ENCODE measurements around the gene CTTNBP2NL. TPM values are rescaled to one million over a fixed set of nuclear protein-coding genes. Genes with fewer than 3 reads are reported as not detected.

Gene CTTNBP2NL
- total and polyA plus RNA-seq, 2 experiments from 2014 or later, result 18.5 to 31.0 TPM

DNA sequence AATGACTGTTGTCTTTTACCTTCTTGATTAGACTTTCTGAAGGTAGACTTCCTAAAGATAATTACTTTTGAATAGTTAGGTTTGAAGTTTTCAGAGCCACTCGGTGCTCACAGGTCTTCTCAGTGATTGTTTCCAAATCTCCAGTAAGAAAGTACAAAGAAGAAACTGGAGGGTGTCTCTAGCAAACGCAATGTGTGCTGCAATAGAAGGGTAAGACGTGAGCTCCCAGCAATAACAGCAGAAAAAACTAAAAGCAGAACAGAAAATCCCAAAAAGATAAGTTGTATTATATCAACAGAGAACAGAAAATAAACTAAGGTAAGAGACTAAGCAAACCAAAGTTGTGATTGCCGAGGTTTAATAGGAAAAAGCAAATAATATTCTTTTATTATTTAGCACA, 1.8 kb downstream of the CTTNBP2NL start:
- Mint-ChIP-seq H3K36me3 (ENCODE audit: low read depth) (no peaks in the 10 kb centered on the region), H3K9me3 (no peaks in the 10 kb centered on the region), H3K27ac (no peak overlapping the region), H3K27me3 (ENCODE audit: insufficient read depth, low read depth, poor library complexity) (peaks cover 2% of the 10 kb centered on the region), H3K4me1 (peaks cover 55% of the 10 kb centered on the region), H3K4me3 (peak overlapping the region; percentile 98; the same call in 2 of the 3 replicates)
- Histone ChIP-seq H3K27me3 (ENCODE audit: insufficient read depth) (no peaks in the 10 kb centered on the region), H3K4me1 (ENCODE audit: insufficient read depth) (peaks cover 44% of the 10 kb centered on the region), H3K27ac (ENCODE audit: low read depth) (no peak overlapping the region), H3K36me3 (ENCODE audit: insufficient read depth) (no peaks in the 10 kb centered on the region), H2AFZ (no peak overlapping the region), H4K20me1 (replicated peaks; ENCODE audit: insufficient read depth) (peaks cover 28% of the 10 kb centered on the region), H3F3A (replicated peaks; ENCODE audit: low read depth) (no peaks in the 10 kb centered on the region), H3K79me2 (replicated peaks; ENCODE audit: insufficient read depth) (peaks cover 66% of the 10 kb centered on the region), H3K4me3 (peak overlapping the region; percentile 94; the same call in 1 of the 2 replicates), H3K9me2 (ENCODE audit: insufficient read depth) (no peaks in the 10 kb centered on the region), H3K4me2 (peak overlapping the region; percentile 87)
- no peak for TF ChIP-seq STAT1 (IDR thresholded peaks at IDR 0.05; ENCODE audit: unreplicated experiment)
- TF ChIP-seq CREB1 (CRISPR knock-in tag; IDR thresholded peaks at IDR 0.05; ENCODE audit: low read depth), result no peak
- TF ChIP-seq ZNF331 (CRISPR knock-in tag; IDR thresholded peaks at IDR 0.05; ENCODE audit: low read depth), result no peak
- no peak for TF ChIP-seq REST (IDR thresholded peaks at IDR 0.05; ENCODE audit: unreplicated experiment)
- no peak for TF ChIP-seq NANOG (IDR thresholded peaks at IDR 0.05; ENCODE audit: borderline replicate concordance)
- TF ChIP-seq EZH2phosphoT487 (IDR thresholded peaks at IDR 0.05; ENCODE audit: unreplicated experiment), result no peak
- TF ChIP-seq EZH2 (IDR thresholded peaks at IDR 0.05; ENCODE audit: low read depth, unreplicated experiment), result no peak
- no peak for ATAC-seq
- no peak for DNase-seq (ENCODE audit: low spot score)

DNA sequence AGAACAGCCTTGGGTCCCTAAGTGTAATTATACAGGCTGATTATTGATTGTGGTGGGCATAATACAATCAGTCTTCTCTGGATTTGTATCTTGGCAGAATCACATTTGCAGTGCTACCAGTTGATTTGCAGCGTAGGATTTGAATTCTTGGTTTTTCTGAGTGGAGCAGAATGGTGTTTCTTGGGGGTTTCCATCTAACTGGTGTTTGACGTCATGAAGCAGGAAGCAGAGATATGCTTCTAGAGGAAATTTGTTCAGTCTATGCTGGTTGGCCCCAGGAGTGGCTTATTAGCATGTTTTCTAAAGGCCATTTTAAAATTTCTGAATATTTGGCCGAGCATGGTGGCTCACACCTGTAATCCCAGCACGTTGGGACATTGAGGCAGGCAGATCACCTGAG, 3.4 kb downstream of the CTTNBP2NL start:
- no peaks in the 10 kb centered on the region for H3K9me2 ChIP-seq (ENCODE audit: insufficient read depth)
- H3F3A ChIP-seq (replicated peaks; ENCODE audit: low read depth), result no peaks in the 10 kb centered on the region
- no peaks in the 10 kb centered on the region for H3K9me3 Mint-ChIP-seq
- ATAC-seq (no peak), DNase-seq (ENCODE audit: low spot score) (no peak)
- H3K4me3 ChIP-seq, result no peak overlapping the region
- H4K20me1 ChIP-seq (replicated peaks; ENCODE audit: insufficient read depth), result peaks cover 35% of the 10 kb centered on the region
- peaks cover 51% of the 10 kb centered on the region for H3K4me1 ChIP-seq (ENCODE audit: insufficient read depth)
- H3K4me3 Mint-ChIP-seq, result no peak overlapping the region
- no peaks in the 10 kb centered on the region for H3K27me3 ChIP-seq (ENCODE audit: insufficient read depth)
- H3K79me2 ChIP-seq (replicated peaks; ENCODE audit: insufficient read depth), result peaks cover 73% of the 10 kb centered on the region
- H3K4me1 Mint-ChIP-seq, result peaks cover 64% of the 10 kb centered on the region
- peaks cover 3% of the 10 kb centered on the region for H3K27me3 Mint-ChIP-seq (ENCODE audit: insufficient read depth, low read depth, poor library complexity)
- no peak overlapping the region for H2AFZ ChIP-seq
- no peak overlapping the region for H3K4me2 ChIP-seq
- no peak overlapping the region for H3K27ac ChIP-seq (ENCODE audit: low read depth)
- no peaks in the 10 kb centered on the region for H3K36me3 ChIP-seq (ENCODE audit: insufficient read depth)
- no peaks in the 10 kb centered on the region for H3K36me3 Mint-ChIP-seq (ENCODE audit: low read depth)
- H3K27ac Mint-ChIP-seq, result no peak overlapping the region
- TF ChIP-seq, protein P1, sequence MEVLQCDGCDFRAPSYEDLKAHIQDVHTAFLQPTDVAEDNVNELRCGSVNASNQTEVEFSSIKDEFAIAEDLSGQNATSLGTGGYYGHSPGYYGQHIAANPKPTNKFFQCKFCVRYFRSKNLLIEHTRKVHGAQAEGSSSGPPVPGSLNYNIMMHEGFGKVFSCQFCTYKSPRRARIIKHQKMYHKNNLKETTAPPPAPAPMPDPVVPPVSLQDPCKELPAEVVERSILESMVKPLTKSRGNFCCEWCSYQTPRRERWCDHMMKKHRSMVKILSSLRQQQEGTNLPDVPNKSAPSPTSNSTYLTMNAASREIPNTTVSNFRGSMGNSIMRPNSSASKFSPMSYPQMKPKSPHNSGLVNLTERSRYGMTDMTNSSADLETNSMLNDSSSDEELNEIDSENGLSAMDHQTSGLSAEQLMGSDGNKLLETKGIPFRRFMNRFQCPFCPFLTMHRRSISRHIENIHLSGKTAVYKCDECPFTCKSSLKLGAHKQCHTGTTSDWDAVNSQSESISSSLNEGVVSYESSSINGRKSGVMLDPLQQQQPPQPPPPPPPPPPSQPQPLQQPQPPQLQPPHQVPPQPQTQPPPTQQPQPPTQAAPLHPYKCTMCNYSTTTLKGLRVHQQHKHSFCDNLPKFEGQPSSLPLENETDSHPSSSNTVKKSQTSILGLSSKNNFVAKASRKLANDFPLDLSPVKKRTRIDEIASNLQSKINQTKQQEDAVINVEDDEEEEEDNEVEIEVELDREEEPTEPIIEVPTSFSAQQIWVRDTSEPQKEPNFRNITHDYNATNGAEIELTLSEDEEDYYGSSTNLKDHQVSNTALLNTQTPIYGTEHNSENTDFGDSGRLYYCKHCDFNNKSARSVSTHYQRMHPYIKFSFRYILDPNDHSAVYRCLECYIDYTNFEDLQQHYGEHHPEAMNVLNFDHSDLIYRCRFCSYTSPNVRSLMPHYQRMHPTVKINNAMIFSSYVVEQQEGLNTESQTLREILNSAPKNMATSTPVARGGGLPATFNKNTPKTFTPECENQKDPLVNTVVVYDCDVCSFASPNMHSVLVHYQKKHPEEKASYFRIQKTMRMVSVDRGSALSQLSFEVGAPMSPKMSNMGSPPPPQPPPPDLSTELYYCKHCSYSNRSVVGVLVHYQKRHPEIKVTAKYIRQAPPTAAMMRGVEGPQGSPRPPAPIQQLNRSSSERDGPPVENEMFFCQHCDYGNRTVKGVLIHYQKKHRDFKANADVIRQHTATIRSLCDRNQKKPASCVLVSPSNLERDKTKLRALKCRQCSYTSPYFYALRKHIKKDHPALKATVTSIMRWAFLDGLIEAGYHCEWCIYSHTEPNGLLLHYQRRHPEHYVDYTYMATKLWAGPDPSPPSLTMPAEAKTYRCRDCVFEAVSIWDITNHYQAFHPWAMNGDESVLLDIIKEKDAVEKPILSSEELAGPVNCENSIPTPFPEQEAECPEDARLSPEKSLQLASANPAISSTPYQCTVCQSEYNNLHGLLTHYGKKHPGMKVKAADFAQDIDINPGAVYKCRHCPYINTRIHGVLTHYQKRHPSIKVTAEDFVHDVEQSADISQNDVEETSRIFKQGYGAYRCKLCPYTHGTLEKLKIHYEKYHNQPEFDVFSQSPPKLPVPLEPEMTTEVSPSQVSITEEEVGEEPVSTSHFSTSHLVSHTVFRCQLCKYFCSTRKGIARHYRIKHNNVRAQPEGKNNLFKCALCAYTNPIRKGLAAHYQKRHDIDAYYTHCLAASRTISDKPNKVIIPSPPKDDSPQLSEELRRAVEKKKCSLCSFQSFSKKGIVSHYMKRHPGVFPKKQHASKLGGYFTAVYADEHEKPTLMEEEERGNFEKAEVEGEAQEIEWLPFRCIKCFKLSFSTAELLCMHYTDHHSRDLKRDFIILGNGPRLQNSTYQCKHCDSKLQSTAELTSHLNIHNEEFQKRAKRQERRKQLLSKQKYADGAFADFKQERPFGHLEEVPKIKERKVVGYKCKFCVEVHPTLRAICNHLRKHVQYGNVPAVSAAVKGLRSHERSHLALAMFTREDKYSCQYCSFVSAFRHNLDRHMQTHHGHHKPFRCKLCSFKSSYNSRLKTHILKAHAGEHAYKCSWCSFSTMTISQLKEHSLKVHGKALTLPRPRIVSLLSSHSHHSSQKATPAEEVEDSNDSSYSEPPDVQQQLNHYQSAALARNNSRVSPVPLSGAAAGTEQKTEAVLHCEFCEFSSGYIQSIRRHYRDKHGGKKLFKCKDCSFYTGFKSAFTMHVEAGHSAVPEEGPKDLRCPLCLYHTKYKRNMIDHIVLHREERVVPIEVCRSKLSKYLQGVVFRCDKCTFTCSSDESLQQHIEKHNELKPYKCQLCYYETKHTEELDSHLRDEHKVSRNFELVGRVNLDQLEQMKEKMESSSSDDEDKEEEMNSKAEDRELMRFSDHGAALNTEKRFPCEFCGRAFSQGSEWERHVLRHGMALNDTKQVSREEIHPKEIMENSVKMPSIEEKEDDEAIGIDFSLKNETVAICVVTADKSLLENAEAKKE (CRISPR knock-in tag; IDR thresholded peaks at IDR 0.05), result no peak
- TF ChIP-seq CREB1 (CRISPR knock-in tag; IDR thresholded peaks at IDR 0.05; ENCODE audit: low read depth) (no peak), POLR2AphosphoS5 (IDR thresholded peaks at IDR 0.05; ENCODE audit: low read depth) (no peak), JUNB (IDR thresholded peaks at IDR 0.05; ENCODE audit: unreplicated experiment) (no peak)
